Measurements from ENCODE around the gene NPEPPS.

DNA sequence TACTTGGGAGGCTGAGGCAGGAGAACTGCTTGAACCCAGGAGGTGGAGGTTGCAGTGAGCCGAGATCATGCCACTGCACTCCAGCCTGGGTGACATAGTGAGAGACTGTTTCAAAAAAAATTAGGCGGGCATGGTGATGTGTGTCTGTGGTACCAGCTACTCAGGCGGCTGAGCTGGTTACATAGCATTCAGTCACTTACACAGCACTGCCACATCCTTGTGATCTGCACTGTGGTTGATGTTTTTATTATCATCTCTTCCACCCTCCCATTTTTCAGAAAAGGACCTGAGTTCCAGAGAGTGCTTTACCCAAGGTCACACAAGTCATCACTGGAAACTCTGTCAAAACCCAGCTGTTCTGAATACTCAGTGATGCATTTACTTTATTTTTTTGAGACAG, 104.0 kb downstream of the NPEPPS start:
- TF ChIP-seq, protein P1, sequence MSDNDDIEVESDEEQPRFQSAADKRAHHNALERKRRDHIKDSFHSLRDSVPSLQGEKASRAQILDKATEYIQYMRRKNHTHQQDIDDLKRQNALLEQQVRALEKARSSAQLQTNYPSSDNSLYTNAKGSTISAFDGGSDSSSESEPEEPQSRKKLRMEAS (IDR thresholded peaks at IDR 0.05; ENCODE audit: low read depth, low read length) = no peak
- TF ChIP-seq CTCF (IDR thresholded peaks at IDR 0.05; ENCODE audit: low read depth, low read length) (no peak), POLR2A (IDR thresholded peaks at IDR 0.05; ENCODE audit: extremely low read depth, insufficient read length) (no peak)
